ENCODE data around the gene FASTK.

FASTK gene

GRCh38 chr7:151095828-151096475 is 15.3 kb upstream of the FASTK start:
- no peak for DNase-seq

- DNase-seq = no peak
Measured at GRCh38 chr7:151095123-151095797, 14.7 kb upstream of the FASTK start.

- DNase-seq = no peak
Measured at GRCh38 chr7:151094675-151095074, 14.1 kb upstream of the FASTK start.

- no peak for DNase-seq
Measured at GRCh38 chr7:151093748-151094147, 13.1 kb upstream of the FASTK start.

- no peak for DNase-seq
Measured at GRCh38 chr7:151091988-151092387, 11.4 kb upstream of the FASTK start.

- DNase-seq = peak; percentile 51
Measured at GRCh38 chr7:151091431-151091830, 10.8 kb upstream of the FASTK start.

GRCh38 chr7:151091003-151091402 is 10.4 kb upstream of the FASTK start:
- no peak for DNase-seq

GRCh38 chr7:151089893-151090730 is 9.5 kb upstream of the FASTK start:
- no peak for DNase-seq

GRCh38 chr7:151088856-151089699 is 8.5 kb upstream of the FASTK start:
- DNase-seq = no peak

- DNase-seq = no peak
Measured at GRCh38 chr7:151088019-151088855, 7.6 kb upstream of the FASTK start.

- peak; percentile 51 for DNase-seq
Measured at GRCh38 chr7:151087245-151088018, 6.8 kb upstream of the FASTK start.

GRCh38 chr7:151086802-151087244 is 6.2 kb upstream of the FASTK start:
- DNase-seq = peak; percentile 54

- peak; percentile 62 for DNase-seq
Measured at GRCh38 chr7:151085691-151086620, 5.3 kb upstream of the FASTK start, which contains the start of gene AGAP3. Gene AGAP3, plus strand, starts transcription at chr7:151086475. Its CDS starts 267 bp downstream, at chr7:151086742.

- DNase-seq = no peak
Measured at GRCh38 chr7:151085329-151085690, 4.7 kb upstream of the FASTK start.

- DNase-seq = no peak
Measured at GRCh38 chr7:151083824-151084160, 3.2 kb upstream of the FASTK start.

- DNase-seq = peak; percentile 88
Measured at GRCh38 chr7:151083071-151083823, 2.6 kb upstream of the FASTK start, which contains the start of gene TMUB1. Gene TMUB1, minus strand, starts transcription at chr7:151083493. Its CDS starts 930 bp downstream, at chr7:151082563.

GRCh38 chr7:151082141-151083070 is 1.8 kb upstream of the FASTK start:
- DNase-seq = no peak
